Smooth muscle cell of the brain vasculature (primary cell): ENCODE measurements around the gene ACADVL.
"Not testable (repeated sequence)": the region's sequence is repeated elsewhere in the genome, so short reads cannot be mapped to it uniquely, and the experiment has no call there.

Experiments
- DNase-seq: peaks from one replicate; pipeline ENCODE4 v3.0.0-alpha.2; 2012; ENCODE audit warnings: low read depth, low spot score

The ACADVL gene

GRCh38 chr17:7235693-7236665 lies 16.2 kb downstream of the ACADVL start:
- DNase-seq, result no peak

GRCh38 chr17:7236808-7237207 lies 17.1 kb downstream of the ACADVL start:
- DNase-seq, result no peak

GRCh38 chr17:7237266-7237760 lies 17.6 kb downstream of the ACADVL start:
- no peak for DNase-seq

GRCh38 chr17:7237761-7238419 lies 18.2 kb downstream of the ACADVL start:
- no peak for DNase-seq

- no peak for DNase-seq
Measured at GRCh38 chr17:7238420-7239090, 18.8 kb downstream of the ACADVL start.

GRCh38 chr17:7239091-7240027 lies 19.6 kb downstream of the ACADVL start, which contains the start of gene PHF23:
PHF23 (minus strand) TSS chr17:7239457; CDS start chr17:7239279, 178 bp downstream.
- peak; percentile 100 for DNase-seq

- DNase-seq, result no peak
Measured at GRCh38 chr17:7240375-7240774, 20.6 kb downstream of the ACADVL start.

- no peak for DNase-seq
Measured at GRCh38 chr17:7241090-7241733, 21.5 kb downstream of the ACADVL start.

- peak; percentile 89 for DNase-seq
Measured at GRCh38 chr17:7241783-7242716, 22.3 kb downstream of the ACADVL start, which contains the start of gene GABARAP. GABARAP (minus strand) TSS chr17:7242449; CDS start chr17:7242330, 119 bp downstream.

- peak; percentile 93 for DNase-seq
Measured at GRCh38 chr17:7242717-7243452, 23.1 kb downstream of the ACADVL start.

GRCh38 chr17:7243453-7243729 lies 23.7 kb downstream of the ACADVL start:
- no peak for DNase-seq

- not testable (repeated sequence) for DNase-seq
Measured at GRCh38 chr17:7243838-7244237, 24.1 kb downstream of the ACADVL start.

GRCh38 chr17:7246779-7247178 lies 27.0 kb downstream of the ACADVL start:
- DNase-seq, result no peak

- no peak for DNase-seq
Measured at GRCh38 chr17:7248796-7249195, 29.1 kb downstream of the ACADVL start.

- no peak for DNase-seq
Measured at GRCh38 chr17:7249214-7249613, 29.5 kb downstream of the ACADVL start.

- DNase-seq, result no peak
Measured at GRCh38 chr17:7249830-7250229, 30.1 kb downstream of the ACADVL start.

GRCh38 chr17:7250695-7251627 lies 31.2 kb downstream of the ACADVL start:
- no peak for DNase-seq
